Measurements from ENCODE around the gene KRTAP12-1.

- no peak for TF ChIP-seq PHB (CRISPR knock-in tag; IDR thresholded peaks at IDR 0.05)
- TF ChIP-seq SREBF2 (CRISPR knock-in tag; IDR thresholded peaks at IDR 0.05): no peak
- TF ChIP-seq CHD1 (IDR thresholded peaks at IDR 0.05; ENCODE audit: low read length): no peak
- TF ChIP-seq MCM5 (IDR thresholded peaks at IDR 0.05; ENCODE audit: low read depth): no peak
- TF ChIP-seq TAF1 (IDR thresholded peaks at IDR 0.05; ENCODE audit: control insufficient read depth, extremely low read depth, insufficient read depth, low read length, severe bottlenecking): no peak
- TF ChIP-seq CTCF (IDR thresholded peaks at IDR 0.05 in 2 of 3, conservative IDR thresholded peaks at IDR 0.05 in 1 of 3; ENCODE audit: insufficient read depth in 2 of 3, low read depth in 1 of 3, low read length in 3 of 3): no peak
- TF ChIP-seq ZNF398 (CRISPR knock-in tag; IDR thresholded peaks at IDR 0.05): no peak
Measured at GRCh38 chr21:44702111-44702972, 20.4 kb upstream of the KRTAP12-1 start.
